Esophagus muscularis mucosa (tissue), 4 donors: ENCODE results near the gene CHAF1A. TPM values are rescaled to one million over a fixed set of nuclear protein-coding genes. Genes with fewer than 3 reads are reported as not detected.

Source experiments
- DNase-seq: peaks from one replicate; pipeline ENCODE4 v3.0.0-alpha.2; 2017; ENCODE audit errors: extremely low spot score
- H3K27ac ChIP-seq, 4 donors: fragments of 200-600 bp; sonication (generic); replicated peaks in 1 of 4; 1 replicate in 3 of 4; 2 replicates in 1 of 4; pipeline ENCODE4 v1.5.1; 2016 to 2019; ENCODE audit warnings: mild to moderate bottlenecking in 1 of 4
- H3K27me3 ChIP-seq, 4 donors: fragments of 200-600 bp; sonication (generic); one replicate each; pipeline versions ENCODE4 v1.5.1 to v1.6.0; 2016 to 2019
- H3K36me3 ChIP-seq, 4 donors: fragments of 200-600 bp; sonication (generic); one replicate each; pipeline ENCODE4 v1.5.1; 2016 to 2019
- H3K4me1 ChIP-seq, 4 donors: fragments of 200-600 bp; sonication (generic); one replicate each; pipeline ENCODE4 v1.5.1; 2016 to 2019
- H3K4me3 ChIP-seq, 4 donors: fragments of 200-600 bp; sonication (generic); 1 replicate in 2 of 4; 2 replicates in 2 of 4; pipeline ENCODE4 v1.5.1; 2016 to 2019; ENCODE audit warnings: mild to moderate bottlenecking in 4 of 4, moderate library complexity in 1 of 4
- H3K9me3 ChIP-seq, 4 donors: fragments of 200-600 bp; sonication (generic); 1 replicate in 3 of 4; 2 replicates in 1 of 4; pipeline ENCODE4 v1.5.1; 2016 to 2019
- CTCF ChIP-seq, 3 experiments: fragments of 200-600 bp in 2 of 3; fragments of 450-650 bp in 1 of 3; sonication (generic) in 2 of 3; IDR thresholded peaks; one replicate each; pipeline ENCODE4 v1.5.1; 2017 to 2019; ENCODE audit warnings: antibody characterized with exemption in 3 of 3, mild to moderate bottlenecking in 2 of 3, moderate library complexity in 1 of 3
- EP300 ChIP-seq: sonication (generic); formaldehyde crosslinking; IDR thresholded peaks from one replicate; pipeline ENCODE4 v1.6.1; 2017; ENCODE audit warnings: antibody characterized with exemption
- POLR2A ChIP-seq: fragments of 450-650 bp; IDR thresholded peaks from one replicate; pipeline ENCODE4 v1.6.1; 2017; ENCODE audit warnings: antibody characterized with exemption, moderate library complexity, mild to moderate bottlenecking, low read depth
- POLR2AphosphoS5 ChIP-seq, 2 donors: sonication (generic); formaldehyde crosslinking; IDR thresholded peaks; one replicate each; pipeline ENCODE4 v1.6.1; 2017; ENCODE audit warnings: antibody characterized with exemption in 2 of 2
- WGBS: methylation state at CpG from one replicate; pipeline ENCODE4 v1.1.5; 2018; 5-methylcytosine and 5-hydroxymethylcytosine counted together
- intact Hi-C: fragments of 100-400 bp; cut with DNase I; formaldehyde crosslinking; loops from one replicate; pipeline ENCODE4 v1.15.1; 2023
- total RNA-seq, 4 donors: library from RNA; depleted of rRNA; stranded (reverse); fragments of >200 nt; gene quantifications; one replicate each; pipeline versions ENCODE4 v1.1.0 to v1.2.1, GENCODE V29; 2016

Gene CHAF1A
- total RNA-seq, 4 donors from 2014 or later = 4.6 to 14.6 (median 7.6) TPM

- TF ChIP-seq CTCF (IDR thresholded peaks at IDR 0.05) = no peak
- Histone ChIP-seq H3K27ac (peak overlapping the region in 1 of 4 donors; percentile 94), H3K36me3 (peaks cover 35 to 64% (median 50%) of the 10 kb centered on the region in 4 donors), H3K9me3 (no peaks in the 10 kb centered on the region), H3K27me3 (no peaks in the 10 kb centered on the region), H3K4me3 (no peak overlapping the region), H3K4me1 (peaks cover 22 to 65% (median 54%) of the 10 kb centered on the region in 4 donors)
- intact Hi-C loops = no loop called here
- WGBS = 72% methylated on average over 12 of the region's 34 CpGs
- DNase-seq = no peak
Observed at GRCh38 chr19:4453232-4454179, 51.1 kb downstream of the CHAF1A start.

- Histone ChIP-seq H3K36me3 (peaks cover 35 to 49% (median 36%) of the 10 kb centered on the region in 4 donors), H3K27me3 (no peaks in the 10 kb centered on the region), H3K4me3 (peak overlapping the region in 3 of 4 donors; percentile 67 to 87 (median 79)), H3K4me1 (peaks cover 22 to 50% (median 38%) of the 10 kb centered on the region in 4 donors), H3K27ac (peak overlapping the region; percentile 88 to 95 (median 91)), H3K9me3 (no peaks in the 10 kb centered on the region)
- DNase-seq = no peak
- intact Hi-C loops = loop anchor here (5.0 kb wide), 1 partner anchor 62 kb away; the partner anchor contains the start of gene PLIN4
- no peak for TF ChIP-seq POLR2A
- peak in 1 of 2 donors; percentile 16 for TF ChIP-seq POLR2AphosphoS5 (IDR thresholded peaks at IDR 0.05)
- WGBS = 57% methylated on average over 21 of the region's 29 CpGs
Observed at GRCh38 chr19:4454747-4455718, 52.6 kb downstream of the CHAF1A start.

- no peak for DNase-seq
- Histone ChIP-seq H3K9me3 (no peaks in the 10 kb centered on the region), H3K27ac (peak overlapping the region; percentile 88 to 95 (median 91)), H3K27me3 (no peaks in the 10 kb centered on the region), H3K4me3 (peak overlapping the region; percentile 67 to 87 (median 74)), H3K4me1 (peaks cover 22 to 50% (median 36%) of the 10 kb centered on the region in 4 donors), H3K36me3 (peaks cover 30 to 41% (median 32%) of the 10 kb centered on the region in 4 donors)
- intact Hi-C loops = loop anchor here (5.0 kb wide), 1 partner anchor 61 kb away; the partner anchor contains the start of gene PLIN4
- WGBS = 33% methylated on average over 13 of the region's 15 CpGs
- peak in 2 of 3 experiments; percentile 11 to 28 for TF ChIP-seq CTCF (IDR thresholded peaks at IDR 0.05)
- TF ChIP-seq POLR2AphosphoS5 (IDR thresholded peaks at IDR 0.05) = peak; percentile 69 to 79
- TF ChIP-seq EP300 = no peak
- TF ChIP-seq POLR2A = no peak
Observed at GRCh38 chr19:4455719-4456475, 53.5 kb downstream of the CHAF1A start.

GRCh38 chr19:4456476-4456842 lies 54.0 kb downstream of the CHAF1A start:
- no peaks in the 10 kb centered on the region for H3K9me3 ChIP-seq
- H3K36me3 ChIP-seq = peaks cover 24 to 35% (median 26%) of the 10 kb centered on the region in 4 donors
- H3K27me3 ChIP-seq = no peaks in the 10 kb centered on the region
- 4% methylated on average over 9 of the region's 9 CpGs for WGBS
- intact Hi-C loops = loop anchor here (5.0 kb wide), 1 partner anchor 61 kb away; the partner anchor contains the start of gene PLIN4
- peaks cover 22 to 50% (median 36%) of the 10 kb centered on the region in 4 donors for H3K4me1 ChIP-seq
- TF ChIP-seq POLR2AphosphoS5 (IDR thresholded peaks at IDR 0.05) = peak in 1 of 2 donors; percentile 45
- no peak for TF ChIP-seq EP300
- no peak for DNase-seq
- peak overlapping the region; percentile 88 to 95 (median 91) for H3K27ac ChIP-seq
- H3K4me3 ChIP-seq = peak overlapping the region; percentile 67 to 87 (median 74)
